Measurements from ENCODE around the gene APBB2. TPM values are rescaled to one million over a fixed set of nuclear protein-coding genes. Genes with fewer than 3 reads are reported as not detected.

APBB2 gene
- total and polyA plus RNA-seq, 7 experiments from 2014 or later = 0.42 to 1.5 (median 0.59) TPM; not detected in 2

GRCh38 chr4:41135801-41136200, 78.5 kb downstream of the APBB2 start:
- no peak overlapping the region for H3K27ac Mint-ChIP-seq
- H3K27me3 Mint-ChIP-seq = peaks cover 5 to 18% (median 13%) of the 10 kb centered on the region in 5 donors
- ChIA-PET POLR2A (no interaction called here), CTCF (no interaction called here)
- H3K4me1 ChIP-seq (ENCODE audit: control insufficient read depth in 2 of 2, insufficient read depth in 2 of 2, low read length in 2 of 2) = no peaks in the 10 kb centered on the region
- no peaks in the 10 kb centered on the region for H3K36me3 ChIP-seq (ENCODE audit: control insufficient read depth in 2 of 3, insufficient read depth in 3 of 3, low read length in 3 of 3)
- H3K4me3 ChIP-seq (ENCODE audit: low read length) = no peak overlapping the region
- no peaks in the 10 kb centered on the region for H3K9me3 ChIP-seq (ENCODE audit: control insufficient read depth in 2 of 3, low read length in 3 of 3)
- peaks cover 0 to 4% (median 0%) of the 10 kb centered on the region in 11 donors for H3K9me3 Mint-ChIP-seq
- DNase-seq (no peak), ATAC-seq (no peak)
- H3K4me1 Mint-ChIP-seq = no peaks in the 10 kb centered on the region
- intact Hi-C loops (cut with micrococcal nuclease) = no loop called here
- H3K36me3 Mint-ChIP-seq = no peaks in the 10 kb centered on the region
- no peak overlapping the region for H3K27ac ChIP-seq (ENCODE audit: low read depth, low read length)
- no peaks in the 10 kb centered on the region for H3K27me3 ChIP-seq (ENCODE audit: control insufficient read depth in 2 of 2, insufficient read depth in 2 of 2, low read length in 2 of 2)
- H3K4me3 Mint-ChIP-seq = no peak overlapping the region

- Histone ChIP-seq H3K9me3 (ENCODE audit: control insufficient read depth in 2 of 3, low read length in 3 of 3) (no peaks in the 10 kb centered on the region), H3K36me3 (ENCODE audit: control insufficient read depth in 2 of 3, insufficient read depth in 3 of 3, low read length in 3 of 3) (no peaks in the 10 kb centered on the region), H3K27me3 (ENCODE audit: control insufficient read depth in 2 of 2, insufficient read depth in 2 of 2, low read length in 2 of 2) (no peaks in the 10 kb centered on the region), H3K27ac (ENCODE audit: low read depth, low read length) (no peak overlapping the region), H3K4me3 (ENCODE audit: low read length) (no peak overlapping the region), H3K4me1 (ENCODE audit: control insufficient read depth in 2 of 2, insufficient read depth in 2 of 2, low read length in 2 of 2) (no peaks in the 10 kb centered on the region)
- POLR2A ChIA-PET = no interaction called here
- H3K27ac Mint-ChIP-seq = no peak overlapping the region
- no peaks in the 10 kb centered on the region for H3K4me1 Mint-ChIP-seq
- no peak overlapping the region for H3K4me3 Mint-ChIP-seq
- DNase-seq (no peak), ATAC-seq (no peak)
- H3K27me3 Mint-ChIP-seq = peaks cover 5 to 27% (median 18%) of the 10 kb centered on the region in 5 donors
- H3K36me3 Mint-ChIP-seq = no peaks in the 10 kb centered on the region
- intact Hi-C loops (cut with micrococcal nuclease) = no loop called here
- CTCF ChIA-PET = no interaction called here
- H3K9me3 Mint-ChIP-seq = peaks cover 0 to 4% (median 0%) of the 10 kb centered on the region in 11 donors
These were observed 79.8 kb downstream of the APBB2 start for GRCh38 chr4:41134581-41134980.

GRCh38 chr4:41133454-41134018, 80.8 kb downstream of the APBB2 start:
- ATAC-seq = no peak
- DNase-seq = no peak
- no peaks in the 10 kb centered on the region for H3K27me3 ChIP-seq (ENCODE audit: control insufficient read depth in 2 of 2, insufficient read depth in 2 of 2, low read length in 2 of 2)
- Mint-ChIP-seq H3K27ac (no peak overlapping the region), H3K27me3 (peaks cover 5 to 35% (median 23%) of the 10 kb centered on the region in 5 donors), H3K36me3 (no peaks in the 10 kb centered on the region), H3K9me3 (peaks cover 0 to 4% (median 0%) of the 10 kb centered on the region in 11 donors), H3K4me1 (no peaks in the 10 kb centered on the region), H3K4me3 (no peak overlapping the region)
- H3K36me3 ChIP-seq (ENCODE audit: control insufficient read depth in 2 of 3, insufficient read depth in 3 of 3, low read length in 3 of 3) = no peaks in the 10 kb centered on the region
- no peak overlapping the region for H3K27ac ChIP-seq (ENCODE audit: low read depth, low read length)
- H3K4me1 ChIP-seq (ENCODE audit: control insufficient read depth in 2 of 2, insufficient read depth in 2 of 2, low read length in 2 of 2) = no peaks in the 10 kb centered on the region
- H3K9me3 ChIP-seq (ENCODE audit: control insufficient read depth in 2 of 3, low read length in 3 of 3) = no peaks in the 10 kb centered on the region
- POLR2A ChIA-PET = no interaction called here
- intact Hi-C loops (cut with micrococcal nuclease) = no loop called here
- CTCF ChIA-PET = interaction anchor here (0.7 kb wide), 1 partner anchor 56 kb away, joined by 4 read pairs; no protein-coding TSS in a partner anchor
- H3K4me3 ChIP-seq (ENCODE audit: low read length) = no peak overlapping the region

- ATAC-seq = no peak
- Mint-ChIP-seq H3K27ac (no peak overlapping the region), H3K36me3 (no peaks in the 10 kb centered on the region), H3K9me3 (peaks cover 0 to 4% (median 0%) of the 10 kb centered on the region in 11 donors), H3K4me3 (no peak overlapping the region), H3K27me3 (peaks cover 2 to 38% (median 27%) of the 10 kb centered on the region in 5 donors), H3K4me1 (no peaks in the 10 kb centered on the region)
- DNase-seq = no peak
- ChIA-PET CTCF (no interaction called here), POLR2A (no interaction called here)
- no peak overlapping the region for H3K4me3 ChIP-seq (ENCODE audit: low read length)
- no peaks in the 10 kb centered on the region for H3K27me3 ChIP-seq (ENCODE audit: control insufficient read depth in 2 of 2, insufficient read depth in 2 of 2, low read length in 2 of 2)
- H3K36me3 ChIP-seq (ENCODE audit: control insufficient read depth in 2 of 3, insufficient read depth in 3 of 3, low read length in 3 of 3) = no peaks in the 10 kb centered on the region
- H3K4me1 ChIP-seq (ENCODE audit: control insufficient read depth in 2 of 2, insufficient read depth in 2 of 2, low read length in 2 of 2) = no peaks in the 10 kb centered on the region
- intact Hi-C loops (cut with micrococcal nuclease) = no loop called here
- H3K9me3 ChIP-seq (ENCODE audit: control insufficient read depth in 2 of 3, low read length in 3 of 3) = no peaks in the 10 kb centered on the region
- H3K27ac ChIP-seq (ENCODE audit: low read depth, low read length) = no peak overlapping the region
These were observed 82.2 kb downstream of the APBB2 start for GRCh38 chr4:41132055-41132683.

GRCh38 chr4:41129936-41130440, 84.4 kb downstream of the APBB2 start:
- H3K4me3 ChIP-seq (ENCODE audit: low read length) = no peak overlapping the region
- no peaks in the 10 kb centered on the region for H3K27me3 ChIP-seq (ENCODE audit: control insufficient read depth in 2 of 2, insufficient read depth in 2 of 2, low read length in 2 of 2)
- intact Hi-C loops (cut with micrococcal nuclease) = no loop called here
- no peaks in the 10 kb centered on the region for H3K36me3 ChIP-seq (ENCODE audit: control insufficient read depth in 2 of 3, insufficient read depth in 3 of 3, low read length in 3 of 3)
- Mint-ChIP-seq H3K27me3 (peaks cover 2 to 36% (median 21%) of the 10 kb centered on the region in 5 donors), H3K36me3 (no peaks in the 10 kb centered on the region), H3K27ac (no peak overlapping the region), H3K4me1 (no peaks in the 10 kb centered on the region), H3K9me3 (peaks cover 0 to 1% (median 0%) of the 10 kb centered on the region in 11 donors), H3K4me3 (no peak overlapping the region)
- ATAC-seq = no peak
- H3K9me3 ChIP-seq (ENCODE audit: control insufficient read depth in 2 of 3, low read length in 3 of 3) = no peaks in the 10 kb centered on the region
- H3K4me1 ChIP-seq (ENCODE audit: control insufficient read depth in 2 of 2, insufficient read depth in 2 of 2, low read length in 2 of 2) = no peaks in the 10 kb centered on the region
- H3K27ac ChIP-seq (ENCODE audit: low read depth, low read length) = no peak overlapping the region
- ChIA-PET CTCF (no interaction called here), POLR2A (no interaction called here)
- no peak for DNase-seq

- Mint-ChIP-seq H3K4me1 (no peaks in the 10 kb centered on the region), H3K36me3 (no peaks in the 10 kb centered on the region), H3K27ac (no peak overlapping the region), H3K27me3 (peaks cover 2 to 36% (median 21%) of the 10 kb centered on the region in 5 donors), H3K9me3 (peaks cover 0 to 1% (median 0%) of the 10 kb centered on the region in 11 donors), H3K4me3 (no peak overlapping the region)
- POLR2A ChIA-PET = no interaction called here
- CTCF ChIA-PET = no interaction called here
- no peak for DNase-seq
- ATAC-seq = no peak
- intact Hi-C loops (cut with micrococcal nuclease) = no loop called here
- Histone ChIP-seq H3K9me3 (ENCODE audit: control insufficient read depth in 2 of 3, low read length in 3 of 3) (no peaks in the 10 kb centered on the region), H3K4me3 (ENCODE audit: low read length) (no peak overlapping the region), H3K27me3 (ENCODE audit: control insufficient read depth in 2 of 2, insufficient read depth in 2 of 2, low read length in 2 of 2) (no peaks in the 10 kb centered on the region), H3K27ac (ENCODE audit: low read depth, low read length) (no peak overlapping the region), H3K36me3 (ENCODE audit: control insufficient read depth in 2 of 3, insufficient read depth in 3 of 3, low read length in 3 of 3) (no peaks in the 10 kb centered on the region), H3K4me1 (ENCODE audit: control insufficient read depth in 2 of 2, insufficient read depth in 2 of 2, low read length in 2 of 2) (no peaks in the 10 kb centered on the region)
These were observed 85.1 kb downstream of the APBB2 start for GRCh38 chr4:41129128-41129754.

All from naive thymus-derived CD4-positive, alpha-beta T cell (primary cell).